NCI-H526 treated with DMSO at 0.1 percent for 48 hours (cell line): Measurements from ENCODE around the gene PLXNB1.
"Not testable (repeated sequence)": the region's sequence is repeated elsewhere in the genome, so short reads cannot be mapped to it uniquely, and the experiment has no call there.

Experiments used
- DNase-seq: peaks from one replicate; lab custom pipeline; 2025; lab: John Stamatoyannopoulos, UW

Gene PLXNB1

DNA sequence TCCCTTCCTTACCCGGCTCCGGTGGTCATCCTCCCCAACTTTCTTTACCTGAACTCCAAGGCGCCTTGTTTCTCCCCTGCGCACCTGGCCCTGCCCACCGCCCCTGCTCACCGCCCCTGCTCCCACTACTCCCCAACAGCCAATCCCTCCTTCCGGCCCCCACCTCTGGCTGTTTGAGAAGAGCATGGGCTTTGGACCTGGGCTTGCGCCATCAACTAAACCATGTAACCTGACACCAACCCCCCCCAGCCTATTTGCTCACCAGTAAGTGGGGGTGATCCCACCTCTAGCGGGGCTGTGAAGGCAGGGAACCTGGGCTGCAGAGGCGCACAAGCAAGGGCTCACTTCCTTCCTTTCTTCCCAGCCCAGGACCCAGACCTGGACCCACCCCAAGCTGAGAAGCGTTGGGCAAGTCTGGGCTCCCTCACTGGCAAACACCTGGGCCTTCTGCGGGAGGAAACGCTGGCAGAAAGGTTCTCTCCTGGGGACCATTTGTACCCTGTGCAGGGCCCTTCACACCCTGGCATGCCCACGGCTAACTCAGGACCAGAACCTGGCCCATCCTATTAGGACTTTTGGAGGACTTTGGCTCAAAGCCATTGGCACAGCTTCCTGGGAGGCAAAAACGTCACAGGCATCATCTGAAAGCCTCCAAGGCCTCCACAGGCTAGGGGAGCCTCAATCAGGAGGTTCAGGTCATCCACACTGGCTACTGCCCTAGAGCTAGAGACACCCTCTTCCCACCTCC lies at the start of gene PLXNB1:
TSS of gene PLXNB1 (minus strand) at position 127 of the 748 bp plus-strand sequence. CDS start 5,475 bp downstream, outside the sequence.
- DNase-seq = peak; percentile 64

- no peak for DNase-seq
These were observed 49.0 kb upstream of the PLXNB1 start for GRCh38 chr3:48478626-48479555.

DNA sequence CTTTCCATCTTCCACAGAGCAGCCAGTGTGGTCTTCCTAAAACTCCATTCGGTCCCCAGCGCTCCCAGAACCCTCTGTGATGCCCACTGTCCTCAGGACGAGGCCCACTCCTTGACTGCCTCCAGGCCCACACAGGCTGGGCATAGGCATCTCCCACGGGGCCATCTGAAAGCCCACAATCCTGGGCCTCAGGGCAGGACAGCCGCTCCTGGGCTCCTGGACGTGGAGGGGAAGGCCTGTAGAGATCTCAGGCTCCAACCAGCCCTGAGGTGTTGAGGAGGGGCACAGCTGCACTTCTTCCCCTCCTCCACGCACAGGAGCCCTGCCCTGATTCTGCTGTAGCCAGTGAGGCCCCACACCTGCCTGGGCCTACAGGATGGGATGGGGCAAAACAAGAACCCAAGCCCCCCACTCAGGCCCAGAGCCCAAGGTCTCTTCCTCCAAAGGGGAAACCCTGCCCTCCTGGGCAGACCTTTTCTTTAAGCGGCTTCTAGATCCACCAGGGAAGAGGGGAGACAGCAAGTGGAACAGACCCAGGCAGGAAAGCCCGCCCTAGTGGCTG lies 48.2 kb upstream of the PLXNB1 start:
- DNase-seq = no peak

DNA sequence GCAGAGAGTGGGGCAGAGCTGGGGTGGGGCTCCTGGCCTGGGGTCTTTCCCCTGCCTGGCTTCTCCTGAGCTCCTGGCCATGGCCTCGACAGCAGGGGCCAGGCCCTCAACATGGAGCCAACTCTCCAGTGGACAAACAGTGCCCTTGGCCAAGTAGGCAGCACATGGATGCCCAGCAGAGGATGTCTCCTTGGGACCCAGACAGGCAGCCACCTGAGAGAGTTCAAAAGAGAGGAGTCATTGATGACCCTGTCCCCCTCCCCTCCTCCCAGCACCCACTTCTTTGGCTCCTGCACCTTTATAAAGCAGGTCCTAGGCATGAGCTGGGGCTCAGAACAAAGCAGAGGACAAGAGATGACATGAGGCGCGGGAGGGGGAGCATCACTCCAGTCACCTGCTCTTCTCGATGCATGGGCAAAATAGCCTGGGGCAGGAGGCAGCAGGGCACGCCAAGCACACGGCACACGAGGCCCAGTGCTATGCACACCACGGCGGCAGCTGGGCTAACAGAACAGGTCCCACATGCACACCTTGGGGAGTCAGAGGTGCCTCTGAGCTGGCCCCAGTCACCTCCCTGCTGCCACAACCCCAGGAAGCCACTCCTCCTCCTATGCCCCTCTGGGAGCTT lies 46.7 kb upstream of the PLXNB1 start:
- DNase-seq = no peak

DNA sequence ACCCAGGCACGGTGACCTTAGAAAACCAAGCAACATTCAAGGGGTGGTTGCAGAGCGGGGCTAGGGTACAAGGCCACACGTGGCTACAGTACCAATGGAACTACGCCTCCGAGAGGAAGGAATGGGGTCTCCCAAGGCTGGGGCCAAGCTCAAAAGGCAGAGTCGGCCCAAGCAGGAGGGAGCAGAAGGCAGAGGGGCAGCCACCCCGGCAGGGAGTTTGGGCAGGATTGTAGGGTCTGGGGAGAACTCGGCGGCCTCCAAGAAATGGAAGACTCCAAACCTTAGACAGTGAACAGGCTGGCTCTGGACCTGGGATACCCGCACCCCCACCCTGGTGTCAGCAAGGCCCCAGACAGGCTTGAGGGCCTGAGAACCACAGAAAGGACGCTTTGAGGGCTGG lies 45.3 kb upstream of the PLXNB1 start:
- no peak for DNase-seq

- DNase-seq = no peak
These were observed 44.7 kb upstream of the PLXNB1 start for GRCh38 chr3:48474619-48475018.

DNA sequence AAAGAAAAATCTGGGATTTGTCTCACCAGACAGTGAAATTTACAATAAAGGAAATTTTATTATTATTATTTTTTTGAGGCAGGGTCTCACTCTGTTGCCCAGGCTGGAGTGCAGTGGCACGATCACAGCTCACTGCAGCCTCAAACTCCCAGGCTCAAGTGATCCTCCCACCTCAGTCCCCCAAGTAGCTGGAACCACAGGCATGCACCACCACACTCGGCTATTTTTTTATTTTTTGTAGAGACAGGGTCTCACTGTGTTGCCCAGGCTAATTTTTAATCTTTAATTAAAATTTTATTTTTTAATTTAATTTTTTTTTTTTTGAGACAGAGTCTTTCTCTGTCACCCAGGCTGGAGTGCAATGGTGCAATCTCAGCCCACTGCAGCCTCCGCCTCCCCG lies 44.1 kb upstream of the PLXNB1 start:
- DNase-seq = not testable (repeated sequence)

- no peak for DNase-seq
These were observed 43.7 kb upstream of the PLXNB1 start for GRCh38 chr3:48473617-48473952.

- no peak for DNase-seq
These were observed 43.2 kb upstream of the PLXNB1 start for GRCh38 chr3:48472923-48473616.

DNA sequence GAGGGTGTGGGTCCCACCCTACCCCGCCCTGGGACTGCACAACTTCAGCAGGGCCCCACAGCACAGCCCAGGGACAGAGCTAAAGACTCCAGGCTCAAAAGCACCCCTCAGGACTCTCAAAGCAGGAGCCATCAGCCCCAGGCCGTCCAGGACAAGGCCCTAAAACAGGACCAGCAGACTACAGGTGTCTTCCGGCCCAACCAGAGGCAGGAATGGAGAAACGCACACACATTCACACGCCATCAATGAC lies 42.7 kb upstream of the PLXNB1 start:
- DNase-seq = no peak

DNA sequence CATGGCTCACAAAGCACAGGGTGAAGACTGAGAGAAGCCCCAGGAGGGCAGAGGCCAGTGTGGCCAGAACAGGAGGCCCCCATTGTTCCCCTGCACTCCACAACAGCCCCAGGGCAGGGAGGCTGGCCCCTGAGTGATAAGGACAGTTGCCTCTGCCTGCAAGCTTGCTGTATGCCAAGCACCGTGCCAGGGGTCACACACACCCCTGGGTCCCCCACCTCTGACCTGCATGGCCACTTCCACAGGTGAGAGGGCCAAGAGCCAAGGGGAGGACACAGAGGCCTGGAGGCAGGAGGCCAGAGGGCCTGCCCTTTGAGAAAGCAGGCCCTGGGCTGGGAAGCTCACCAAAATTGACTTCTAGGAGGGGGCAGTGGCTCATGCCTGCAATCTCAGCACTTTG lies 40.4 kb upstream of the PLXNB1 start:
- DNase-seq = no peak

DNA sequence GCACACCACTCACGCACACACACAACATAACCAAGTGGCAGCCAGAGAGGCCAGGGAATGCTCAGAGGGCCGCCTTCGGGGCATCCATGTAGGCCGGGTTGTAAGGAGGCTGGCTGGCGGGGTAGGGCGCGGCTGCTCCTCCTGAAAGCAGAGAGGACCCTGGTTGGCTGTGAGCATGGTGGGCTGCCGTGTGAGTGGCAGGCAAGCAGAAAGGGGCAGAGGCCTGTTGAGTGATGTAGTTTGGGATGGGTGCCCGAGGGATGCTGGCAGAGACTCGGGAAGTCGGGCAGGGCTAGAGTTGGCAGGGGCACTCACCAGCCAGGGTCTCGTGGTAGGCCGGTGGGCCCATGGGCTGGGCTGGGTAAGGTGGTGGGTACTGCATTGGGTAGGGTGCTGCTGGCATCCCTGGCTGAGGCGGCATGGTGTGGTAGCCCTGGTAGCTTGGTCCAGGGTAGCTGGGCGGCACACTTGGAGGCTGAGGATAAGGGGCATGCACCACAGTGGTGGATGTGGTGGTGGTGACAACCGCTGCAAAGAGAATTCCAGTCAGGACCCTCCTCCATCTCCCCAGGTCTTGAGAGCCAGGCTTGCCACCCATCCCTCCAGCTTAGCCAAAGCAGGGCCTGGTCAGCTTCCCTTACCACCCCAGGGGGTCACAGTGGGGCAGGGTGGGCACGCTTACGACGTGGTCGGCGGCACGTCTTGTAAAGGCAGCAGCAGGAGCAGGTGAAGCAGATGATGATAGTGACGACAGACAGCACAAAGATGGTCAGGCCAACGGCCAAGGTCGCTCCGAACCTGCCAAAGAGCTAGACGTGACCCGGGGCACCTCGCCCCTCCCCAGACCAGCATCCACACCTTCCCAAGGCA lies 39.4 kb upstream of the PLXNB1 start:
- no peak for DNase-seq

DNA sequence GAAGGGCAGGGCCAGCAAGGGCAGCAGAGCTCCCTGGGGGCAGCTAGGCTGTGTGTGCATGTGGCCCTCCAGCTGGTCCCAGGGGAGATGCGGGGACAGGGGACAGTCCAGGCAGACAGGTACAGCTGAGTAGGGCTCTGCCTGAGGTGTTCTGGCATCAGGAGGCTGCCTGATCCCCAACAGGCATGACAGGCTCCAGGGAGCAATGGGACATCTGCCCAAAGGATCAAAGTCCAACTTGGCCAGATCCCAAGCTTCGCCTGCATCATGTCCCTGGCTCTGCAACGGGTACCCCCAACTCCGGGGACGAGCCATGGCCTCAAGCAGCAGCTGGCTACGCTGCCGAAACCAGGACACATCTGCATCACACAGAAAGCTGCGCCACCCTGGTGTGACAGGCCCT lies 38.4 kb upstream of the PLXNB1 start:
- DNase-seq = no peak

- DNase-seq = no peak
These were observed 37.8 kb upstream of the PLXNB1 start for GRCh38 chr3:48467473-48468267.

GRCh38 chr3:48467110-48467454 lies 37.2 kb upstream of the PLXNB1 start:
- DNase-seq = no peak

GRCh38 chr3:48466386-48467109 lies 36.7 kb upstream of the PLXNB1 start:
- no peak for DNase-seq

- peak; percentile 56 for DNase-seq
These were observed 35.9 kb upstream of the PLXNB1 start for GRCh38 chr3:48465531-48466378.

- DNase-seq = no peak
These were observed 35.3 kb upstream of the PLXNB1 start for GRCh38 chr3:48465237-48465530.

GRCh38 chr3:48464713-48465221 lies 34.9 kb upstream of the PLXNB1 start:
- no peak for DNase-seq
